NCI-H2107 treated with DMSO at 0.1 percent for 48 hours (cell line): ENCODE data around the gene RAP2B.
A peak's percentile ranks its signal among the peaks of the same experiment; 100 is the strongest.
"Not testable (repeated sequence)": the region's sequence is repeated elsewhere in the genome, so short reads cannot be mapped to it uniquely, and the experiment has no call there.

Experiments used
- DNase-seq: peaks from one replicate; lab custom pipeline; 2025; ENCODE audit not compliant: unreplicated experiment; lab: John Stamatoyannopoulos, UW

RAP2B gene

GRCh38 chr3:153161714-153162512, at the start of gene RAP2B:
RAP2B (plus strand) TSS chr3:153162226; CDS start chr3:153162694, 468 bp downstream.
- peak; percentile 82 for DNase-seq

- no peak for DNase-seq
Observed at GRCh38 chr3:153113541-153113940, 48.5 kb upstream of the RAP2B start.

- DNase-seq, result not testable (repeated sequence)
Observed at GRCh38 chr3:153114270-153114669, 47.8 kb upstream of the RAP2B start.

- no peak for DNase-seq
Observed at GRCh38 chr3:153115326-153115725, 46.7 kb upstream of the RAP2B start.

- DNase-seq, result no peak
Observed at GRCh38 chr3:153127788-153128187, 34.2 kb upstream of the RAP2B start.

- DNase-seq, result no peak
Observed at GRCh38 chr3:153129426-153129825, 32.6 kb upstream of the RAP2B start.

- no peak for DNase-seq
Observed at GRCh38 chr3:153129866-153130265, 32.2 kb upstream of the RAP2B start.

GRCh38 chr3:153130312-153130977, 31.6 kb upstream of the RAP2B start:
- DNase-seq, result no peak

- DNase-seq, result no peak
Observed at GRCh38 chr3:153137626-153138025, 24.4 kb upstream of the RAP2B start.

- no peak for DNase-seq
Observed at GRCh38 chr3:153138276-153139210, 23.5 kb upstream of the RAP2B start.

GRCh38 chr3:153142961-153143360, 19.1 kb upstream of the RAP2B start:
- no peak for DNase-seq

- DNase-seq, result no peak
Observed at GRCh38 chr3:153144071-153144470, 18.0 kb upstream of the RAP2B start.

- no peak for DNase-seq
Observed at GRCh38 chr3:153144779-153145178, 17.2 kb upstream of the RAP2B start.

GRCh38 chr3:153145454-153145853, 16.6 kb upstream of the RAP2B start:
- DNase-seq, result no peak

- DNase-seq, result no peak
Observed at GRCh38 chr3:153146191-153147053, 15.6 kb upstream of the RAP2B start.

- DNase-seq, result no peak
Observed at GRCh38 chr3:153150991-153151390, 11.0 kb upstream of the RAP2B start.

GRCh38 chr3:153155786-153156185, 6.2 kb upstream of the RAP2B start:
- DNase-seq, result not testable (repeated sequence)

GRCh38 chr3:153158189-153158588, 3.8 kb upstream of the RAP2B start:
- DNase-seq, result no peak

- DNase-seq, result no peak
Observed at GRCh38 chr3:153158961-153159735, 2.9 kb upstream of the RAP2B start.
